Sigmoid colon (tissue), 4 donors: Measurements from ENCODE around the gene ALOX15B.

ENCODE experiments used
- EP300 ChIP-seq, 4 donors: sonication (generic); formaldehyde crosslinking; IDR thresholded peaks; one replicate each; pipeline ENCODE4 v1.6.1; 2017; ENCODE audit warnings: antibody characterized with exemption in 4 of 4
- POLR2AphosphoS5 ChIP-seq, 4 donors: sonication (generic); formaldehyde crosslinking; IDR thresholded peaks; one replicate each; pipeline ENCODE4 v1.6.1; 2017; ENCODE audit warnings: antibody characterized with exemption in 4 of 4

- TF ChIP-seq POLR2AphosphoS5 (IDR thresholded peaks at IDR 0.05), result no peak
- no peak for TF ChIP-seq EP300 (IDR thresholded peaks at IDR 0.05)
Measured at GRCh38 chr17:8052256-8053252, 13.7 kb downstream of the ALOX15B start.
